A673 (cell line): ENCODE data around the gene PEX7.

Source experiments
- CTCF ChIP-seq: fragments of 300-800, 200-600 bp; sonication (generic); conservative IDR thresholded peaks from 2 replicates; pipeline ENCODE4 v1.5.1; 2017; ENCODE audit warnings: low read depth, mild to moderate bottlenecking, antibody characterized with exemption, low read length, moderate library complexity, mixed read lengths
- EZH2 ChIP-seq: fragments of 200-600 bp; sonication (generic); IDR thresholded peaks from 2 replicates; pipeline ENCODE4 v1.6.1; 2017; ENCODE audit warnings: borderline replicate concordance, low read depth, mild to moderate bottlenecking, mixed read lengths, antibody characterized with exemption, low read length; ENCODE audit not compliant: poor library complexity, severe bottlenecking

- TF ChIP-seq CTCF (no peak), EZH2 (no peak)
Measured at GRCh38 chr6:136772685-136773472, 49.5 kb upstream of the PEX7 start.
